Progenitor cell of endocrine pancreas (in vitro differentiated cells): ENCODE results near the gene FSHR. TPM values are rescaled to one million over a fixed set of nuclear protein-coding genes. Genes with fewer than 3 reads are reported as not detected.

Experiments
- DNase-seq: peaks from one replicate; pipeline ENCODE4 v3.0.0; 2021; ENCODE audit warnings: low spot score; ENCODE audit not compliant: unreplicated experiment
- H3K27ac Mint-ChIP-seq: 2 replicates; pipeline ENCODE4 v1.8.0; 2021; ENCODE audit warnings: mild to moderate bottlenecking, moderate library complexity, mixed read lengths
- H3K27me3 Mint-ChIP-seq: 2 replicates; pipeline ENCODE4 v1.8.0; 2021; ENCODE audit warnings: mixed read lengths
- H3K36me3 Mint-ChIP-seq: 2 replicates; pipeline ENCODE4 v1.8.0; 2022; ENCODE audit warnings: mixed read lengths; ENCODE audit not compliant: insufficient read depth
- H3K4me1 Mint-ChIP-seq: 2 replicates; pipeline ENCODE4 v1.8.0; 2021; ENCODE audit warnings: low read depth, mixed read lengths
- H3K4me3 Mint-ChIP-seq: 2 replicates; pipeline ENCODE4 v1.8.0; 2021; ENCODE audit warnings: low read depth, mild to moderate bottlenecking, moderate library complexity, mixed read lengths
- H3K9me3 Mint-ChIP-seq: 2 replicates; pipeline ENCODE4 v1.8.0; 2021; ENCODE audit warnings: low read depth, mixed read lengths
- CTCF ChIP-seq: fragments of 200-600 bp; sonication (generic); IDR thresholded peaks from one replicate; pipeline ENCODE4 v1.5.0; 2021; ENCODE audit warnings: antibody characterized with exemption, mild to moderate bottlenecking; ENCODE audit not compliant: unreplicated experiment
- total RNA-seq: library from RNA; stranded (reverse); gene quantifications from 2 replicates; pipeline ENCODE4 v1.2.1, GENCODE V29; 2021

Gene FSHR
- total RNA-seq, 1 donor from 2014 or later: 0.74 TPM

GRCh38 chr2:49041061-49041460 is 113.3 kb downstream of the FSHR start:
- DNase-seq: no peak
- Mint-ChIP-seq H3K27ac (no peak overlapping the region), H3K9me3 (no peaks in the 10 kb centered on the region), H3K4me1 (peaks cover 11% of the 10 kb centered on the region), H3K27me3 (no peaks in the 10 kb centered on the region), H3K4me3 (no peak overlapping the region), H3K36me3 (no peaks in the 10 kb centered on the region)
- TF ChIP-seq CTCF: no peak

- no peaks in the 10 kb centered on the region for H3K27me3 Mint-ChIP-seq
- H3K4me1 Mint-ChIP-seq: peaks cover 11% of the 10 kb centered on the region
- H3K27ac Mint-ChIP-seq: no peak overlapping the region
- H3K9me3 Mint-ChIP-seq: no peaks in the 10 kb centered on the region
- TF ChIP-seq CTCF: no peak
- no peak overlapping the region for H3K4me3 Mint-ChIP-seq
- no peaks in the 10 kb centered on the region for H3K36me3 Mint-ChIP-seq
- DNase-seq: no peak
Measured at GRCh38 chr2:49037197-49037596, 117.1 kb downstream of the FSHR start.

- TF ChIP-seq CTCF: no peak
- DNase-seq: no peak
- H3K4me1 Mint-ChIP-seq: peaks cover 13% of the 10 kb centered on the region
- H3K4me3 Mint-ChIP-seq: no peak overlapping the region
- no peaks in the 10 kb centered on the region for H3K27me3 Mint-ChIP-seq
- H3K27ac Mint-ChIP-seq: no peak overlapping the region
- no peaks in the 10 kb centered on the region for H3K36me3 Mint-ChIP-seq
- H3K9me3 Mint-ChIP-seq: no peaks in the 10 kb centered on the region
Measured at GRCh38 chr2:49035481-49035880, 118.8 kb downstream of the FSHR start.

- no peak for TF ChIP-seq CTCF
- Mint-ChIP-seq H3K4me1 (peaks cover 13% of the 10 kb centered on the region), H3K36me3 (no peaks in the 10 kb centered on the region), H3K9me3 (no peaks in the 10 kb centered on the region), H3K4me3 (no peak overlapping the region), H3K27me3 (no peaks in the 10 kb centered on the region), H3K27ac (no peak overlapping the region)
- no peak for DNase-seq
Measured at GRCh38 chr2:49033394-49034185, 120.7 kb downstream of the FSHR start.

- no peak overlapping the region for H3K4me3 Mint-ChIP-seq
Measured at GRCh38 chr2:49032936-49033335, 121.4 kb downstream of the FSHR start.

More at GRCh38 chr2:49032936-49033335, 121.4 kb downstream of the FSHR start:
- no peak for DNase-seq
- Mint-ChIP-seq H3K4me1 (peaks cover 15% of the 10 kb centered on the region), H3K9me3 (no peaks in the 10 kb centered on the region), H3K27me3 (no peaks in the 10 kb centered on the region), H3K36me3 (no peaks in the 10 kb centered on the region), H3K27ac (no peak overlapping the region)
- no peak for TF ChIP-seq CTCF
